ENCODE measurements around the gene RRP8.

RRP8 gene

DNA sequence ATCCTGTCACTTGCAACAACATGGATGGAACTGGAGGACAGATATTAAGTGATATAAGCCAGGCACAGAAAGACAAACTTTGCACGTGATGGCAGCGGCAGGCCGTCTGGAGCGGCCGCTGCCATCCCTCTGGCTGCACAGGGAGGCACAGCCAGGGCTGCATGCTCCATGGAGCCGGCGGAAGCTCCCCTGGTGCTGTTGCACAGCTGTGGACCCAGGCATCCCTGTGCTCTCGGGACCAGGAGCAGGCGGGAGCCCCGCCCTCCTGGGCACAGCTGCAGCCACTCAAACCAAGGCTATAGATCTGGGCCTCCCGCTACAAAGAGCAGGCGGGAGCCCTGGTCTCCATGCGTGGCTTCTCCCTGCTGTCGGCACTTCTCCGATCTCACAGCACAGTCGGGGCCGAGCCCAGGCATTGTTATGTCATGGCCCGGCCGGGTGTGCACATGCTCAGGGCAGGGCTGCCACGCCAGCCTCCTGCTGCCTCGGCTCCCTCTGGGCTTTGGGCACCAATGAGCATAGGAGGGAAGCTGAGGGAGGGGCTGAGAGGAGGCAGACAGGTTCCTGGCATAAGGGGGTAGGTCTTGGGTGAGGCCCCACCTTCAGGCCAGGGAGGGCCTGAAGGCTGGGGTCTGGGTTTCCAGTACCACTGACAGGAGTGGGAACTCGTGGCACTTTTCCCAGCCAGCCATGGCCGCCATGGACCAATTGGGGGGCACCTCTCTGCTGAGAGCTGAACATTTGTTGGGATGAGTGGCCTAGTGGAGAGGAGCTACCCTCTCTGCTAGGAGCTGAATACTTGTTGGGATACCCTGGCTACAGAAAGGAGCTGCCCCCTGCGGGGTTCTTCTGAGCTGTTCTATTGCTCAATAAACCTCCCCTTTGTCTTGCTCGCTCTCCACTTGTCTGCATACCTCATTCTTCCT lies 16.7 kb downstream of the RRP8 start (continued):
- TF ChIP-seq, protein P1, sequence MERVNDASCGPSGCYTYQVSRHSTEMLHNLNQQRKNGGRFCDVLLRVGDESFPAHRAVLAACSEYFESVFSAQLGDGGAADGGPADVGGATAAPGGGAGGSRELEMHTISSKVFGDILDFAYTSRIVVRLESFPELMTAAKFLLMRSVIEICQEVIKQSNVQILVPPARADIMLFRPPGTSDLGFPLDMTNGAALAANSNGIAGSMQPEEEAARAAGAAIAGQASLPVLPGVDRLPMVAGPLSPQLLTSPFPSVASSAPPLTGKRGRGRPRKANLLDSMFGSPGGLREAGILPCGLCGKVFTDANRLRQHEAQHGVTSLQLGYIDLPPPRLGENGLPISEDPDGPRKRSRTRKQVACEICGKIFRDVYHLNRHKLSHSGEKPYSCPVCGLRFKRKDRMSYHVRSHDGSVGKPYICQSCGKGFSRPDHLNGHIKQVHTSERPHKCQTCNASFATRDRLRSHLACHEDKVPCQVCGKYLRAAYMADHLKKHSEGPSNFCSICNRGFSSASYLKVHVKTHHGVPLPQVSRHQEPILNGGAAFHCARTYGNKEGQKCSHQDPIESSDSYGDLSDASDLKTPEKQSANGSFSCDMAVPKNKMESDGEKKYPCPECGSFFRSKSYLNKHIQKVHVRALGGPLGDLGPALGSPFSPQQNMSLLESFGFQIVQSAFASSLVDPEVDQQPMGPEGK (CRISPR knock-in tag; IDR thresholded peaks at IDR 0.05; ENCODE audit: borderline replicate concordance) = no peak
- TF ChIP-seq ZNF565 (CRISPR knock-in tag; conservative IDR thresholded peaks at IDR 0.05; ENCODE audit: low read depth) = no peak

DNA sequence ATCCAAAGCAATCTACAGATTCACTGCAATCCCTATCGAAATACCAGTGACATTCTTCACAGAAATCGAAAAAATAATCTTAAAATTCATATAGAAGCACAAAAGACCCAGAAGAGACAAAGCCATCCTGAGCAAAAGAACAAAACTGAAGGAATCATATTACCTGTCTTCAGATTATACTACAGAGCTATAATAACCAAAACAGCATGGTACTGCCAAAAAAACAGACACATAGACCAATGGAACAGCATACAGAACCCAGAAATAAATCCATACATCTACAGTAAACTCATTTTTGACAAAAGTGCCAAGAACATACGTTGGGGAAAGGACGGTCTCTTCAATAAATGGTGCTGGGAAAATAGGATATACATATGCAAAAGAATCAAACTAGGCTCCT lies 18.9 kb downstream of the RRP8 start:
- no peak for ATAC-seq
- TF ChIP-seq TOX (CRISPR knock-in tag; IDR thresholded peaks at IDR 0.05; ENCODE audit: borderline replicate concordance) (no peak), ESRRG (CRISPR knock-in tag; IDR thresholded peaks at IDR 0.05) (no peak)

DNA sequence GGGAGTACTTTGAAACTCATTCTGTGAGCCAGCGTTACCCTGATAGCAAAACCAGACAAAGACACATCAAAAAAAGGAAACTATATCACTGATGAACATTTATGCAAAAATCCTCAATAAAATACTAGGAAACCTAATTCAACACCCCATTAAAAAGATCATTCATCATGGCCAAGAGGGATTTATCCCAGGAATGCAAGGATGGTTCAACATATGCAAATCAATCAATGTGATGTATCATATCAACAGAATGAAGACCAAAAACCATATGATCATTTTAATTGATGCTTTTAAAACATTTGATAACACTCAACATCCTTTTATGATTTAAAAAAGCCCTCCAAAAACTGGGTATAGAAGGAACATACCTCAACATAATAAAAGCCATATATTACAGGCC lies 19.8 kb downstream of the RRP8 start:
- no peak for ATAC-seq
- TF ChIP-seq ARNTL (CRISPR knock-in tag; IDR thresholded peaks at IDR 0.05; ENCODE audit: borderline replicate concordance, low read depth) (no peak), ZNF70 (CRISPR knock-in tag; IDR thresholded peaks at IDR 0.05) (no peak)

DNA sequence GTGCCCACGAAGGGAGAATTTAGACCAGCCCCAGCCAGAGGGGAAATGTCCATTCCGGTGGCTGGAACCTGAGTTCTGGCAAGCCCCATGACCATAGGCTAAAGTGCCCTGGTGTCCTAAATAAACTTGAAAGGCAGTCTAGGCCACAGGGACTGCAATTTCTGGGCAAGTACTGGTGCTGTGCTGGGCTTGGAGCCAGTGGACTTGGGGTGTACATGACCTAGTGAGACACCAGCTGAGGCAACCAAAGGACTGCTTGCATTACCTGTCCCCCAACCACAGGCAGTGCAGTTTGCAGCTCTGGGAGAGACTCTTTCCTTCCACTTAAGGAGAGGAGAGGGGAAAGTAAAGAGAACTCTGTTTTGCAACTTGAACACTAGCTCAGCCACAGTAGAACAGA lies 23.7 kb downstream of the RRP8 start:
- TF ChIP-seq TCF4 (CRISPR knock-in tag; IDR thresholded peaks at IDR 0.05; ENCODE audit: borderline replicate concordance) = no peak
- TF ChIP-seq GLIS3 (CRISPR knock-in tag; IDR thresholded peaks at IDR 0.05) = no peak
- TF ChIP-seq ZC3H10 (CRISPR knock-in tag; IDR thresholded peaks at IDR 0.05) = no peak
- no peak for TF ChIP-seq OSR1 (CRISPR knock-in tag; IDR thresholded peaks at IDR 0.05)
- TF ChIP-seq, protein P2, sequence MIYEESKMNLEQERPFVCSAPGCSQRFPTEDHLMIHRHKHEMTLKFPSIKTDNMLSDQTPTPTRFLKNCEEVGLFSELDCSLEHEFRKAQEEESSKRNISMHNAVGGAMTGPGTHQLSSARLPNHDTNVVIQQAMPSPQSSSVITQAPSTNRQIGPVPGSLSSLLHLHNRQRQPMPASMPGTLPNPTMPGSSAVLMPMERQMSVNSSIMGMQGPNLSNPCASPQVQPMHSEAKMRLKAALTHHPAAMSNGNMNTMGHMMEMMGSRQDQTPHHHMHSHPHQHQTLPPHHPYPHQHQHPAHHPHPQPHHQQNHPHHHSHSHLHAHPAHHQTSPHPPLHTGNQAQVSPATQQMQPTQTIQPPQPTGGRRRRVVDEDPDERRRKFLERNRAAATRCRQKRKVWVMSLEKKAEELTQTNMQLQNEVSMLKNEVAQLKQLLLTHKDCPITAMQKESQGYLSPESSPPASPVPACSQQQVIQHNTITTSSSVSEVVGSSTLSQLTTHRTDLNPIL (CRISPR knock-in tag; IDR thresholded peaks at IDR 0.05; ENCODE audit: low read depth) = no peak
- TF ChIP-seq ARNTL (CRISPR knock-in tag; IDR thresholded peaks at IDR 0.05; ENCODE audit: borderline replicate concordance, low read depth) = no peak
- TF ChIP-seq ESRRG (CRISPR knock-in tag; IDR thresholded peaks at IDR 0.05) = no peak
- TF ChIP-seq, protein P1 (CRISPR knock-in tag; IDR thresholded peaks at IDR 0.05; ENCODE audit: borderline replicate concordance) = no peak
- TF ChIP-seq SNAI2 (CRISPR knock-in tag; IDR thresholded peaks at IDR 0.05) = no peak
- TF ChIP-seq BACH2 (CRISPR knock-in tag; IDR thresholded peaks at IDR 0.05; ENCODE audit: borderline replicate concordance) = no peak
- no peak for TF ChIP-seq ZFP30 (CRISPR knock-in tag; IDR thresholded peaks at IDR 0.05)
- ATAC-seq = no peak

DNA sequence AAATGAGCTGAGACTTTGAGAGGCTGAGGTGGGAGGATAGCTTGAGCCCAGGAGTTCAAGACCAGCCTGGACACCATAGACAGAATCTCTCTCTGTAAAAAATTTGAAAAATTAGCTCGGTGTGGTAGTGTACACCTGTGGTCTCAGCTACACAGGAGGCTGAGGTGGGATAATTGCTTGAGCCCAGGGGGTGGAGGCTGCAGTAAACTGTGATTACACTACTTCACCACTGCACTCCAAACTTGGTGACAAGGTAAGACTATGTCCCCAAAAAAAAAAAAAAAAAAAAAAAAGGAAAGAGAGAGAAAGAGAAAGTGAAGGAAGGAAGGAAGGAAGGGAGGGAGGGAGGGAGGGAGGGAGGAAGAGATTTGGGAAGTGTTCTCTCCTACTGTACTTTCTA lies 25.3 kb downstream of the RRP8 start:
- no peak for ATAC-seq
- TF ChIP-seq ZFP3 (CRISPR knock-in tag; IDR thresholded peaks at IDR 0.05) (no peak), OSR1 (CRISPR knock-in tag; IDR thresholded peaks at IDR 0.05) (no peak), BACH2 (CRISPR knock-in tag; IDR thresholded peaks at IDR 0.05; ENCODE audit: borderline replicate concordance) (no peak), RARB (CRISPR knock-in tag; IDR thresholded peaks at IDR 0.05) (no peak), ZNF565 (CRISPR knock-in tag; conservative IDR thresholded peaks at IDR 0.05; ENCODE audit: low read depth) (no peak), ESRRG (CRISPR knock-in tag; IDR thresholded peaks at IDR 0.05) (no peak), ZC3H10 (CRISPR knock-in tag; IDR thresholded peaks at IDR 0.05) (no peak), SNAI2 (CRISPR knock-in tag; IDR thresholded peaks at IDR 0.05) (no peak), TCF4 (CRISPR knock-in tag; IDR thresholded peaks at IDR 0.05; ENCODE audit: borderline replicate concordance) (no peak), ISL1 (CRISPR knock-in tag; IDR thresholded peaks at IDR 0.05) (no peak), GLIS3 (CRISPR knock-in tag; IDR thresholded peaks at IDR 0.05) (no peak), ZFP30 (CRISPR knock-in tag; IDR thresholded peaks at IDR 0.05) (no peak), ZNF8 (CRISPR knock-in tag; IDR thresholded peaks at IDR 0.05) (no peak), TOX (CRISPR knock-in tag; IDR thresholded peaks at IDR 0.05; ENCODE audit: borderline replicate concordance) (no peak), PPARA (CRISPR knock-in tag; IDR thresholded peaks at IDR 0.05; ENCODE audit: borderline replicate concordance) (no peak)
- TF ChIP-seq, protein P3, sequence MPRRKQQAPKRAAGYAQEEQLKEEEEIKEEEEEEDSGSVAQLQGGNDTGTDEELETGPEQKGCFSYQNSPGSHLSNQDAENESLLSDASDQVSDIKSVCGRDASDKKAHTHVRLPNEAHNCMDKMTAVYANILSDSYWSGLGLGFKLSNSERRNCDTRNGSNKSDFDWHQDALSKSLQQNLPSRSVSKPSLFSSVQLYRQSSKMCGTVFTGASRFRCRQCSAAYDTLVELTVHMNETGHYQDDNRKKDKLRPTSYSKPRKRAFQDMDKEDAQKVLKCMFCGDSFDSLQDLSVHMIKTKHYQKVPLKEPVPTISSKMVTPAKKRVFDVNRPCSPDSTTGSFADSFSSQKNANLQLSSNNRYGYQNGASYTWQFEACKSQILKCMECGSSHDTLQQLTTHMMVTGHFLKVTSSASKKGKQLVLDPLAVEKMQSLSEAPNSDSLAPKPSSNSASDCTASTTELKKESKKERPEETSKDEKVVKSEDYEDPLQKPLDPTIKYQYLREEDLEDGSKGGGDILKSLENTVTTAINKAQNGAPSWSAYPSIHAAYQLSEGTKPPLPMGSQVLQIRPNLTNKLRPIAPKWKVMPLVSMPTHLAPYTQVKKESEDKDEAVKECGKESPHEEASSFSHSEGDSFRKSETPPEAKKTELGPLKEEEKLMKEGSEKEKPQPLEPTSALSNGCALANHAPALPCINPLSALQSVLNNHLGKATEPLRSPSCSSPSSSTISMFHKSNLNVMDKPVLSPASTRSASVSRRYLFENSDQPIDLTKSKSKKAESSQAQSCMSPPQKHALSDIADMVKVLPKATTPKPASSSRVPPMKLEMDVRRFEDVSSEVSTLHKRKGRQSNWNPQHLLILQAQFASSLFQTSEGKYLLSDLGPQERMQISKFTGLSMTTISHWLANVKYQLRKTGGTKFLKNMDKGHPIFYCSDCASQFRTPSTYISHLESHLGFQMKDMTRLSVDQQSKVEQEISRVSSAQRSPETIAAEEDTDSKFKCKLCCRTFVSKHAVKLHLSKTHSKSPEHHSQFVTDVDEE (CRISPR knock-in tag; IDR thresholded peaks at IDR 0.05) = no peak
- TF ChIP-seq, protein P4, sequence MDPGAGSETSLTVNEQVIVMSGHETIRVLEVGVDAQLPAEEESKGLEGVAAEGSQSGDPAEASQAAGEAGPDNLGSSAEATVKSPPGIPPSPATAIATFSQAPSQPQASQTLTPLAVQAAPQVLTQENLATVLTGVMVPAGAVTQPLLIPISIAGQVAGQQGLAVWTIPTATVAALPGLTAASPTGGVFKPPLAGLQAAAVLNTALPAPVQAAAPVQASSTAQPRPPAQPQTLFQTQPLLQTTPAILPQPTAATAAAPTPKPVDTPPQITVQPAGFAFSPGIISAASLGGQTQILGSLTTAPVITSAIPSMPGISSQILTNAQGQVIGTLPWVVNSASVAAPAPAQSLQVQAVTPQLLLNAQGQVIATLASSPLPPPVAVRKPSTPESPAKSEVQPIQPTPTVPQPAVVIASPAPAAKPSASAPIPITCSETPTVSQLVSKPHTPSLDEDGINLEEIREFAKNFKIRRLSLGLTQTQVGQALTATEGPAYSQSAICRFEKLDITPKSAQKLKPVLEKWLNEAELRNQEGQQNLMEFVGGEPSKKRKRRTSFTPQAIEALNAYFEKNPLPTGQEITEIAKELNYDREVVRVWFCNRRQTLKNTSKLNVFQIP (CRISPR knock-in tag; IDR thresholded peaks at IDR 0.05; ENCODE audit: borderline replicate concordance, low read depth) = no peak
- TF ChIP-seq, protein P5, sequence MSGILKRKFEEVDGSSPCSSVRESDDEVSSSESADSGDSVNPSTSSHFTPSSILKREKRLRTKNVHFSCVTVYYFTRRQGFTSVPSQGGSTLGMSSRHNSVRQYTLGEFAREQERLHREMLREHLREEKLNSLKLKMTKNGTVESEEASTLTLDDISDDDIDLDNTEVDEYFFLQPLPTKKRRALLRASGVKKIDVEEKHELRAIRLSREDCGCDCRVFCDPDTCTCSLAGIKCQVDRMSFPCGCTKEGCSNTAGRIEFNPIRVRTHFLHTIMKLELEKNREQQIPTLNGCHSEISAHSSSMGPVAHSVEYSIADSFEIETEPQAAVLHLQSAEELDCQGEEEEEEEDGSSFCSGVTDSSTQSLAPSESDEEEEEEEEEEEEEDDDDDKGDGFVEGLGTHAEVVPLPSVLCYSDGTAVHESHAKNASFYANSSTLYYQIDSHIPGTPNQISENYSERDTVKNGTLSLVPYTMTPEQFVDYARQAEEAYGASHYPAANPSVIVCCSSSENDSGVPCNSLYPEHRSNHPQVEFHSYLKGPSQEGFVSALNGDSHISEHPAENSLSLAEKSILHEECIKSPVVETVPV (CRISPR knock-in tag; IDR thresholded peaks at IDR 0.05) = no peak
